Forelimb muscle (tissue), 1 donor: ENCODE results near the gene TCF3. TPM values are rescaled to one million over a fixed set of nuclear protein-coding genes. Genes with fewer than 3 reads are reported as not detected.
"Not testable (repeated sequence)": the region's sequence is repeated elsewhere in the genome, so short reads cannot be mapped to it uniquely, and the experiment has no call there.

Experiments
- DNase-seq: peaks from one replicate; pipeline ENCODE4 v3.0.0-alpha.2; 2013; ENCODE audit warnings: low read depth
- polyA plus RNA-seq: library from polyadenylated mRNA; unstranded; fragments of 120-200 nt; gene quantifications from one replicate; pipeline ENCODE4 v1.2.1, GENCODE V29; 2013; ENCODE audit not compliant: insufficient read length

The TCF3 gene
- polyA plus RNA-seq, 1 donor = 124 TPM

DNA sequence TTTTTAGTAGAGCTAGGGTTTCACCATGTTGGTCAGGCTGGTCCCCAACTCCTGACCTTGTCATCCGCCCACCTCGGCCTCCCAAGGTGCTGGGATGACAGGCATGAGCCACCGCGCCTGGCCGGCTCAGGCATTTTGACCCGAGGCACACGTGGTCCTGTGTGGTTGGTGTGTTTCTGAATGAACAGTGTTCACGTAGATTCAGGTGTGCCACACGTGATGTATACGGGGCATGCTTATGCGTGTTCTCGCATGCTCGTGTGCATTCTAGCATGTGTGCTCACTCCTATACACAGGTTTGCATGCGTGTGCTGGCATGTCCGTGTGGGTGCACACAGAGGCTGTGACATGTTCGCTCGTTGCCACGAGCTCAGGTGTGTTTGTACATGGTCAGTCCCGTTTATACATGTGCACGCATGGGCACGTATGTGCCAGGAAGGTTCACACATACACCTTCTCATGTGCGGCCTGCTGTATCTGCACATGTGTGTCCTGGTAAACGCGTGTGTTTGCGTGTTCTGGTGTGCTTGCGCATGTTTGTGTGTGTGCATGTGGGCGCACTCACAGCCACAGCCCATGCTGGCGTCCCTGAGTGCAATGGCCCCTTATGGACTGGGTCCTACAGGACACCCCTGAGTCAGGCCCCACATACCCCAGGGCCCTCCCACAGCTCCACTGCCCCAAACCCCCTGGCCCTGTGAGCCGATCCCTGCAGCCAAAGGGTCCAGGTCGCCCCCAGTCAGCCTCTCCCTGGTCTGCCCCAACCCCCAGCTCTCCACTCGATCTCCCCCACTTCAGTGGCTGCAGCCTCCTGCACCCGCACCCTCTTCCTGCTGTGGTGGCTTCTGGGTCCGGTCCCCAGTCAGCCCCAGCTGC, 20.6 kb upstream of the TCF3 start:
- DNase-seq = no peak

DNA sequence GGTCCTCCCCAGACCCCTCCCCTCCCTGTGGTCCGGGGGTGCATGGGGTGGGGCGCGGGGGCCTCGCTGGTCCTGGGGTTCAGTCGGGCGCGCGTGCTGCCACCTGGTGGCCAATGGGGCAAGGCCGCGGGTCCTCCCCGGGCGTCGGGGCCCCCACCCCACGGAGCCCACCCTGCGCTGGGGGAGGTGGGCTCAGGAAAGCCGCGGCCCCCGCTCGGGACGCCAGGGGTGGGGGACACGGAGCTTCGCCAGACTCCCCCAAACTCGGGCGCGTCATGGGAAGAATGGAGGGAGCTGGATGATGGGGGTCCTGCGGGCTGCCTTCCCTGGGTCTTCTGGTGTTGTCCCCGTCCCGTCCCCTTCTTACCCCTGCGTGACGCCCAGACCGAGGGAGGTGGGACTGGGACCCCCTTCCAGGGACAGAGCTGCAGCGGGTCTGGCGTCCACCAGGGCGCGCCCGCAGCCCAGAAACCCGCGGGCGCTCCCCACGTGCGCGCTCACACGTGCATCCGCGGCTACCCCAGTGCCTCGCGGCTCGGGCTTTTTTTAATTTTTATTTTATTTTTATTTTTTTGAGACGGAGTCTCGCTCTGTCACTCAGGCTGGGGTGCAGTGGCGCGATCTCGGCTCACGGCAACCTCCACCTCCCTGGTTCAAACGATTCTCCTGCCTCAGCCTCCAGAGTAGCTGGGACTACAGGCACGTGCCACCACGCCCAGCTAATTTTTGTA, 19.8 kb upstream of the TCF3 start:
- DNase-seq = no peak

DNA sequence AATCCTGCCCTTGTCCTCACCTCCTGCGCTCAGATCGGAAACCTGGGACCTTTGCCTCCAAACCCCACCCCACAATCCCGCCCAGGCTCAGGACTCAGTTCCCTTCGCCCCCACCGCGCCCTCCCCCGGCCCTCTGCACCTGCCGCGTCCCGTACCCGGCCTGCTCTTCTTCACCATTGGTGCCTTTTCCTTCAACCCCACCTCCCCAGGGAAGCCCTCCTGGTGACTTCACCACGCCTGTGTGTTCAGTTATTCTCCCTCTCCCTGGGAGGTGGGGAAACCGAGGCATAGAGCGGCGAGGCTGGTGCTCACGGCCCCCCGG, 19.3 kb upstream of the TCF3 start:
- DNase-seq = no peak

DNA sequence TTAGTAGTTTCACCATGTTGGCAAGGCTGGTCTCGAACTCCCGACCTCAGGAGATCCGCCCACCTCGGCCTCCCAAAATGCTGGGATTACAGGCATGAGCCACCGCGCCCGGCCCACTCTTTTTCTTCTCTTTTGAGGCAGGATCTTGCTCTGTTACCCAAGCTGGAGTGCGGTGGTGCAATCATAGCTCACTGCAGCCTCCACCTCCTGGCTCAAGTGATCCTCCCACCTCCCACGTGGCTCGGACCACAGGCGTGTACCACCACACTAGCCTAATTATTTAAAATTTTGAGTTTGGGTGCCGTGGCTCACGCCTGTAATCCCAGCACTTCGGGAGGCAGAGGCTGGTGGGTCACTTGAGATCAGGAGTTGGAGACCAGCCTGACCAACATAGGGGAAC, 18.3 kb upstream of the TCF3 start:
- not testable (repeated sequence) for DNase-seq

DNA sequence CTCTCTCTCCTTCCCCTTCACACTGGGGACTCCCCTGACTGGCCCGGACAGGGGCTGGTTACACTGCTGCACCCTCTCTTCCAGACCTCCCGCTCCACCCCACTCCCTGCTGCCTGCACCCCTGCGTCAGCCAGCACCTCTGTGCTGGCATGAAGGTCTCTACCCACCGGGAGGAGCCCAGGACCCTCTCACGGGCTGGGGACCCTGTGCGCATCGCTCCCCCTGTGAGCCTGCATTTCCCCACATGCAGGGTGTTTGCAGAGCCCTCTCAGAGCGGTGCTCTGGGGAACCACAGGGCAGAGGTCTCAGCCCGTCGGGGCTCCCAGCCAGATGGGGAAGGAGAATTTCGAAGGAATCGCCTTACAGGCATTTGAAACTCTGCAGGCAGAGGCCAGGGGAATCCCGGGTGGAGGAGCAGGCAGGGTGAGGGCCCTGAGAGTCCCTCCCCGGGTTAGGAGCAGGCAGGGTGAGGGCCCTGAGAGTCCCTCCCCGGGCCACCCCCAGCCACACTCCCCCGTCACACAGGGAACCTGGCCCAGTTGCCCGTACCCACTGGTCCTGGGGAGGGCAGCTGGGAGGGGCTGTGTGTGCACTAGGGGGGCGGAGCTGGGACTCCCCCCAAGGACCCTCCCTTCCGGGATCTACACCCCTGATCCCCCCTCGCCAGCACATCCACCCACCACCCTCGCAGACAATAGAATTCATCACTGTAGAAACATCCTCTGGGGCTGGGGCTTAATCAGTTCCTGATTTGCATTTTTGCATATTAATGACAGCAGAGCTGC, 16.3 kb upstream of the TCF3 start:
- DNase-seq = no peak

DNA sequence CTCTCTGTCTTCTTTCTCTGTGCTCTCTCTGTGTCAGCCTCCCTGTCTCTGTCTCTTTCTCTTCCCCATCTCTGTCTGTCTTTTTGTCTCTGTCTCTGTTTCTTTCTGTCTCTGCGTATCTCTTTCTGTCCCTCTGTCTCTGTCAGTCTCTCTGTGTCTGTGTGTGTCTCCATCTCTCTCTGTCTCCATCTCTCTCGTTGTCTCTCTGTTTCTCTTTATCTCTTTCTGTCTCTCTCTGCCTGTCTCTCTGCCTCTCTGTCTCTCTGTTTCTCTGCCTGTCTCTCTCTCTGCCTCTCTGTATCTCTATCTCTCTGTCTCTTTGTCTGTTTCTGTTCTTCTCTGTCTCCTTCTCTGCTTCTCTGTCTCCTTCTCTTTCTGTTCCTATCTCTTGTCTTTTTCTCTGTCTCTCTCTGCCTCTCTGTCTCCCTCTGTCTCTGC, 15.7 kb upstream of the TCF3 start:
- no peak for DNase-seq

DNA sequence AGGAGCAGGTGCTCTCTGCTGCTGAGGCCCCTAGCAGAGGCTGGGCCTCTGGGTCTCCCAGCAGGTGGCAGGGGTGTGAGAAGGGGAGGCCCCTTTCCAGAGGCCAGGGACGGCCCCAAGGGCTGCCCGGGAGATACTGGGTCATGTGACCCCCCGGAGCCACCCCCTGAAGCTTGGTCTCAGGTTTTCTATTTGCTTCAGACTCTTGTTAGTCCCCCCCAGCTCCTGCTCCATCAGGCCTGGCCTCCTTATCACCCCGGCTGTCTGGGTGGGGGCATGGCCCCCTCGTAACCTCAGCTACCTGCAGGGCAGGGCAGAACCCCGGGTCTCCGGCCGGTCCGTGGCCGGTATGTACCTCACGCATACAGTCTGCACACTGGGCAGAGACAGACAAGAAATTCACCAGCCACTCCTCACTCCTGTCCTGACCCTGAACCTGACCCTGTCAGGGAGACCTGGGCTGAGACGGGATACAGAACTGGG, 13.2 kb upstream of the TCF3 start:
- no peak for DNase-seq

DNA sequence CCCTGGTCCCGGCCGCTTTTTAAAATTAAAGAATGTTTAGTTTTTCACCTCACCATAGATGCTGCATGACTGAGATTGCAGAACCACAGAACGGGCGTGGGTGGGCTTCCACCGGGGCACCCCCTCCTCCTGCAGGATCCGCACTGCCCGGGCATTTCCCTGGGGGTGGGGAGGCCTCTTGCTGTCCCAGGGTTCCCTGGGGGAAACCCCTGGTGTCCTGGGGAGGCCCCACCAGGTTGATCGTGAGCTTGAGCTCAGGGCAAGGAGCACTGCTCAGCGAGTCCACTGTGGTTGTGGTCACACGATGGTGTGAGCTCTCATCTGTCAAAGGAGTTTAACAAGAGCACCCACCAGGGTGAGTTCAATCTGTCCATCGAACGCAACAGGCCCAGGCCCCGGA, 11.4 kb upstream of the TCF3 start:
- no peak for DNase-seq

DNA sequence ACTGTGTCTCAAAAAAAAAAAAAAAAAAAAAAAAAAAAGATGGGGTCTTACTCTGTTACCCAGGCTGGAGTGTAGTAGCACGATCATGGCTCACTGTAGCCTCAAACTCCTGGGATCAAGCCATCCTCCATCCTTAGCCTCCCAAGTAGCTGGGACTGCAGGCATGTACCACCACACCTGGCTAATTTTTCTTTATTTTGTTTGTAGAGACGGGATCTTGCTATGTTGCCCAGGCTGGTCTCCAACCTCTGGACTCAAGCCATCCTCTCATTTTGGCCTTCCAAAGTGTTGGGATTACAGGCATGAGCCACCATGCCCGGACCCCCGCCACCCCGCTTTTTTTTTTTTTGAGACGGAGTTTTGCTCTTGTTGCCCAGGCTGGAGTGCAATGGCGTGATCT, 10.8 kb upstream of the TCF3 start:
- DNase-seq = not testable (repeated sequence)

DNA sequence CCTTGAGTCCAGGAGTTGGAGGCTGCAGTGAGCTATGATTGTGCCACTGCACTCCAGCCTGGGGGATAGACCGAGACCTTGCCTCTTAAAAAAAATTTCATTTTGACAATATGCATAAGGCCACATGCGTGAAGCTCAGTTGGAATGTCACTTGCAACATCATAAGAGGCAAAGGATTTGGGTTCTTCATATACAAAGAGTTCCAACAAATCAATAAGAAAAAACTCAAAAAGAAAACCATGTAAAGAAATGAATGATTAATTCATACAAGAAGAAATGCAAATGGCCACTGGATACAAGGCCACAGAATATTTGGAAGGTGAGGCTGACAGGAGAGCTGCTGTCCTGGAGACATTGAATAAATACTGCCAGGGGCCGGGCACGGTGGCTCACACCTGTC, 9.6 kb upstream of the TCF3 start:
- DNase-seq = no peak

DNA sequence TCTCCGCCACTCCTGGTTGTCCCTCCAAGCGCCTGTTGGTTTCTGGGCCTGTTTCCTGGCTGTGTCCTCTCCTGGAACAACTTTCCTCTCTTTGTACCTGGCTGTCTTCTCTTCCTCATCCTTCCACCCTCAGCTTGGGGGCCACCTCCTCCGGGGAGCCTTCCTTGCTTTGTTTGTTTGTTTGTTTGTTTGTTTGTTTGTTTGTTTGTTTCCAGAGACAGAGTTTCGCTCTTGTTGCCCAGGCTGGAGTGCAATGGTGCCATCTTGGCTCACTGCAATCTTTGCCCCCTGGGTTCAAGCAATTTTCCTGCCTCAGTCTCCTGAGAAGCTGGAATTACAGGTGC, 6.6 kb upstream of the TCF3 start:
- DNase-seq = no peak

DNA sequence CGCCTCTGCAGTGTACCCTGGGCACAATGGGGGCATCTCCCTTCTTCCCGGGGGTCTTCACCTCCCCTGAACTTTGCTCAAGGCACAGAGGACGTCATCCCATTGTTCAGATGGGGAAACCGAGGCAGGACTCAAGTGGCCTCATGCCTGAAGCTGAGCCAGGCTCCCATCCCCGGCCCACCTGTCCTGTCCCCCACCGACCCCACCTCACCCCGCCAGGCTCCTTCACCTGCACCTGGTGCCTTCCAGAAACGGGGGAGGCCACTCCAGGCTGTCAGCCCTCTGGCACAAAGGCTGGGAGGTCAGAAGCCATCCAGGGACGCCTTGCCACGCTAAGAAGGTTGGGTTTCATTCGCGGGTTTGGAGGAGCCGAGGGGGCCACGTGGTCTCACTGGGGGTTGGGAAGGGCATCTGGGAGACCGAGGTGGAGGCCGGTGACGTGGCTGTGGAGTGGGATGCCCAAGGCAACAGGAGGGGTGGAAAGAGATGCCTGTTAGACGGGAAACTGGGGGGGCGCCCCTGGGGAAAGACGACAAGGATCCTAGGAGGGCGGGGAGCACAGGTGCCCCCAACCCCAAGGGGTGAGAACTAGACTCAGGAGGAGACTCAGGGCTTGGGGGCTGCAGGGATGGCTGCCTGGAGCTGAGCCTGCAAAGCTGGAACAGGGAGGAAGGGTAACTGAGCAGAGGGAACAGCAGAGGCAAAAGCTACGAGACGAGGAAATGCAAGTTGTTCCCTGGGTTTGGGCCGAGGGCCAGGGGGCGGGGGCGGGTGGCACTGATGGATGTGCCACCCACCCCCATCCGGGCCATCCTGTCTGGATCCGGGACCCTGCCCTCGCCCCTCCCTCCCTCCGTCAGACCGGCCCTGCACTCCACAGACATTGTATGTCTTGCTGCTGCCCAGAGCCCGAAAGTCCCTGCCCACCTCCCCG, 6.0 kb upstream of the TCF3 start:
- no peak for DNase-seq

DNA sequence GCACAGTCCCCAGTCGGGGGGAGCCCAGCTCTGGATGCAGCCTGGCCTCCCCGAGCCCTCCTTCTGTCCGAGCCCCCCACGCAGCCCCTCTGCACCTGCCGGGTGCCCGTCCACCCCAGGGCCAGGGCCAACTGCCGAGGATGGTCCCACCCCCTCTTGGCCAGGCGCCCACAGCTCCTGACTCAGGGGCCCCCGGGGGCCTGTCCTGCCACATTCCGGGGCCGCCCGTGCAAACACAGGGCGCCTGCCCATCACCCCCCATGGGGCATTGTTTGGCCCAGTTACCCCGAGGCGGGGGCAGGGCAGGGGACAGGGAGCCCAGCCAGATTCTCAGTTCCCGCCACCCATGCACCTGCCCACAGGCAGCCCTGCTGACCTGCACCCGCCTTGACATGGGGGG, 5.3 kb upstream of the TCF3 start:
- DNase-seq = no peak

DNA sequence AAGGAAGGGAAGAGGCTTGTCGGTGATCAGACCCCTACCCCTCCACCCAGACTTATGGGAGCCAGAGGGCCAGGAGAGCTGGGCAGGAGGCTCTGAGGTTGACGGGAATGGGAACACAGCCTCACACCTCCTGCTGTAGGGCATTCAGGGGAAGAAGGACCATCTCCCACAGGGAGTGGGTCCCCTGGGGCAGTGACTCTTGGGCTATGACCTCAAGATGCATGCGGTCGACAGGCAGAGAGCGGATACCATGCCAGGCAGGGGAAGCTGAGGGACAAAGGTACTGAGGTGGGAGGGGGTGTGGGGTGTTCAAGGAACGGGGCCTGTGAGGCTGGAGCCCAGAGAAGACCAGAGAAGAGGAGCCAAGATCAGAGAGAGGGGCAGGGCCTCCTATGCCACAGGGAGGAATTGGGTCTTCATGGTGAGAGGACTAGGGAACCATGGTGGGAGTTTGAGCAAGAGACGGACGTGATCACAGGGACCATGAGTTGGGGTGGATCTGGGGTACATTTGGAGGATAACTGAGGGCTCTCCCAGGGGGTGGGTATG, 4.6 kb upstream of the TCF3 start:
- no peak for DNase-seq

DNA sequence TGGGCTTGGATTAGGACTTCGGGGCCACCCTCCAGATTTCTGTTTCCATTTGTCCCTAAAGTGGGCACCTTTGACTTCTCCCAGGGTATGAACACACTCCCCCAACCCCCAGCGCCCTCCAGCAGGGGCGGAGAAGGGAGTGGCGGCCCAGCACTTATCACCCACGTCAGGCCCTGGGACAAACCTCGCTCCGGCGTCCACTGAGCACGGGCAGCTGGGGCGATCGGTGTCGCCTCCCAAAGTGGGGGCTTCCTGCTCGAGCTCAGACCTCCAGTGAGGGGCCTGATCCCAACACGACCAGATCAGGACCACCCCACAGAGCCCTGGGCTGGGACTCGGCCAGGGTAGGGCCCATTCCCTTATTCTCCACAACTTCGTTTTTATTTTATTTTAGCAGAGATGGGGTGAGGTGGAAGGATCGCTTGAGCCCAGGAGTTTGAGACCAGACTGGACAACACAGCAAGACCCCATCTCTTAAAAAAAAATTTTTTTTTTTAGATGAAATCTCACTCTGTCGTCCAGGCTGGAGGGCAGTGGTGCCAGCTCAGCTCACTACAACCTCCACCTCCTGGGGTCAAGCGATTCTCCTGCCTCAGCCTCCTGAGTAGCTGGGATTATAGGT, 3.7 kb upstream of the TCF3 start:
- DNase-seq = no peak

DNA sequence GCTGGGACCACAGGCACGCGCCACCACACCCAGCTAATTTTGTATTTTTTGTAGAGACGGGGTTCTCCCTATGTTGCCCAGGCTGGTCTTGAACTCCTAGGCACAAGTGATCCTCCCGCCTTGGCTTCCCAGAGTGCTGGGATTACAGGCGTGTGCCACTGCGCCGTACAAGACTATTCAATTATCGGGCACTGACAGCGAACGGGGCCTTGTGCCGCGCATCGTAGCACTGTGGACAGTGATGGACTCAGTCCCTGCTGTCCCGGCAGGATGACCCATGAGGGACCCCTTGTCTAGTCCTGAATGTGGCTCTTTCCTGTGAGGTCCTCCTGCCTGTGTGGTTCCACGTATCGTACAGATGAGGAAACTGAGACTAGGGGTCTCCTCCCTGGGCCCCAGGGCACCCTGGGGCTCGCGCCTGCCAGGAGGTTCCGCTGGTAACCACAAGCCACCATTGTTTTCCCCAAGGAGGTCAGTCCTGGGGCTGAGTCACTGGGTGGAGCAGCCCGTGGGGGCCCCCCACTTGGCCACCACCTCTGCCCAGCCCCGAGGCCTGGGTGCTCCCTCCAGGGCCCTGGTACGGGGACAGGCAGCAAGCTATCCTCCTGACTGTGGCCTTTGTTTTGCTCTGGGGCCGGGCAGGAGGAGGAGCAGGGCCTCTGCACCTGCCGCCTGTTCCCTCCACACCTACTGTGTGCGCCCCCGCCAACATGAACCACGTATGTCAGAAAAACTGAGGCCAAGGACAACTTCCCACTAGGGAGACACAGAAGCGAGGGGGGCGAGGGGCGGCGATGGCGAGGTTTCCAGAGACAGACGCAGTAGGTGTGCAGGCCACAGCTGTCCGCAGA, 2.9 kb upstream of the TCF3 start:
- no peak for DNase-seq

DNA sequence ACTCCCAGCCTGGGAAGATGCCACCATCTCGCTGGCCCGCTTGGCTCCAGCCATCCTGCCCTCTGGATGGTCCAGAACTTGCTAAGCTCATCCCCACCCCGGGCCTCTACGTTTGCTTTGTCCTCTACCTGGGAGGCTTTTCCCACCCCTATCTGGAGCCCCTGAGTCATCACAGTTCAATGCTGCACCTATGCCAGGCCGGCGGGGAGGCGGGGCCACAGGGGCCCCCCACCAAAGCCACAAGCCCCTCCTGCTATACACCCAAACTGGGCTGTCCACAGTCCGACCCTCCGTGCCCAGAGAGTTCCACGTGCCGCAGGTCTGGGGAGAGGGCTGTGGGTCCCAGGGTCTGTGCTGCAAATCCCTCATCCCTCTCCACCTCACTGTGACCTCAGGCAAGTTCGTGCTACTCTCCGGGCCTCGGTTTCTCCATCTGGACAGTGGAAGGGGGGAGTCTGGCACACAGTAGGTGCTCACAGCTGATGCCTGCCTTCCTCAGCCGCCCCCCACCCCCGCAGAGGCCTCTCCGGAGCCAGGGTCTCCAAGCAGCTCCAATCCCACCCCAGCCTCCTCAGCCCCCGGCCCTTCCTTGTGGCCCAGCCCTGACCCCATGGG, 1.9 kb upstream of the TCF3 start:
- DNase-seq = no peak

DNA sequence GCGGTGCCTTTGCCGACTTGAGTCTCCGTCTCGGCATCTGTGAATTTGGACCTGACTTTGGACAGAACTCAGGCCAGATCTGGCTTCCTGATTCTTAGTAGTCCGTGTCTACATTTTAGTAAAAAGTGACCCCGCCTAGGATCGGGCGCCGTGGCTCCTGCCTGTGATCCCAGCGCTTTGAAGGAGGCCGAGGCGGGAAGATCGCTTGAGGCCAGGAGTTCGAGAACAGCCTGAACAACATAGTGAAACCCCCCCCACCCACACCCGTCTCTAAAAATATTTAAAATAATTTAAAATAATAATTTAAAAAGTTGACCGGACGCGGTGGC, 849 bp upstream of the TCF3 start:
- no peak for DNase-seq

DNA sequence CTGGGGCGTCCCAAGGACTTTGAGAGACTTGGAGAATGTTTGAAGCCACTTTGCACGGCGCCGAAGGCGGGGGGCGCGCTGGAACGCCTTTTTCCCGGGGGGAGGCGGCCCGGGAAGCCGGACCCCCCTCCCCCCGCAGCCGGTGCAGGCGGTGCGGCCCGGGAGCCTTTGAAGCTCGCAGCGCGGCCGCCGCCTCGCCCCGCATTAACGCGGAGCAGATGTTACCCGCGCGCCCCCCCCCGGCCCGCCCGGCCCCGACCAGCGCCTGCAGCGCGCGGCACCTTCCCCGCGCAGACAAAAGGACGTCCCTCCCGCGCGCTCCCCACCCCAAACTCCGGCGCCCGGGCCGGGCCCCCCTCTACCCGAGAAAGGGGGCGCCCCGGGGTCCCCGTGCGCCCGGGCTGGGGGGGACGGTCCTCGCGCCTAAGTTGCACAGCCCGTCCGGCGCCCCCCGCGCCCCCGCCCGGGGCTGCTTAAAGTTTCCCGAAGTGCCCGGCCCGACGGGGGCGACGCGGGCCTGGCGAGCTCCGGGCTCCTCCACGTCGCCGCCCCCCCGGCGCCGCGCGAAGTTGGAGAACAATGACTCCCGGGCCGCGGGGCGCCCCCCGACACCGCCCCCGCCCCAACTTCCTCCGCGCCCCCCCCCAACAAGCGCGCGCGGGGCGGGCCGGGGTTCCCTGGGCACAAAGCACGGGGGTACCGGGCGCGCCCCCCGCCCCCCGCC, 685 bp downstream of the TCF3 start:
- DNase-seq = no peak
